Measurements from ENCODE around the gene LRRC28. TPM values are rescaled to one million over a fixed set of nuclear protein-coding genes. Genes with fewer than 3 reads are reported as not detected.

LRRC28 gene
- total and polyA plus RNA-seq, 3 donors from 2014 or later = 78.9 to 100.0 (median 97.1) TPM

- no peak for DNase-seq
- no peak overlapping the region for H3K27ac ChIP-seq
- H3K27me3 ChIP-seq = no peaks in the 10 kb centered on the region
- no peaks in the 10 kb centered on the region for H3K9me3 ChIP-seq
- 89% methylated on average over 13 of the region's 13 CpGs for WGBS, 2 donors
- intact Hi-C loops (cut with DNase I; ENCODE audit: low total_unique reads) = no loop called here
- H3K36me3 ChIP-seq (ENCODE audit: low read depth, missing control alignments) = no peaks in the 10 kb centered on the region
- TF ChIP-seq CTCF (IDR thresholded peaks at IDR 0.05) (peak in 1 of 3 experiments; percentile 35), POLR2A (IDR thresholded peaks at IDR 0.05) (no peak)
- H3K4me3 ChIP-seq = no peak overlapping the region
- H3K4me1 ChIP-seq = no peaks in the 10 kb centered on the region
These were observed 110.4 kb downstream of the LRRC28 start for GRCh38 chr15:99361545-99362185.

- no peak overlapping the region for H3K27ac ChIP-seq
- intact Hi-C loops (cut with DNase I; ENCODE audit: low total_unique reads) = no loop called here
- no peaks in the 10 kb centered on the region for H3K4me1 ChIP-seq
- DNase-seq = no peak
- TF ChIP-seq POLR2A (IDR thresholded peaks at IDR 0.05) = no peak
- no peak for TF ChIP-seq CTCF (IDR thresholded peaks at IDR 0.05)
- H3K27me3 ChIP-seq = no peaks in the 10 kb centered on the region
- WGBS, 2 donors = 88 to 95% methylated on average over 1 of the region's 1 CpG
- no peaks in the 10 kb centered on the region for H3K9me3 ChIP-seq
- H3K36me3 ChIP-seq (ENCODE audit: low read depth, missing control alignments) = no peaks in the 10 kb centered on the region
- H3K4me3 ChIP-seq = no peak overlapping the region
These were observed 114.0 kb downstream of the LRRC28 start for GRCh38 chr15:99365242-99365641.

- WGBS, 2 donors = 100% methylated on average over 1 of the region's 1 CpG
- intact Hi-C loops (cut with DNase I; ENCODE audit: low total_unique reads) = no loop called here
- Histone ChIP-seq H3K27ac (no peak overlapping the region), H3K9me3 (no peaks in the 10 kb centered on the region), H3K4me3 (no peak overlapping the region), H3K4me1 (no peaks in the 10 kb centered on the region), H3K36me3 (ENCODE audit: low read depth, missing control alignments) (no peaks in the 10 kb centered on the region), H3K27me3 (no peaks in the 10 kb centered on the region)
- TF ChIP-seq POLR2A (IDR thresholded peaks at IDR 0.05) = no peak
- TF ChIP-seq CTCF (IDR thresholded peaks at IDR 0.05) = no peak
- no peak for DNase-seq
These were observed 114.7 kb downstream of the LRRC28 start for GRCh38 chr15:99366013-99366412.

- intact Hi-C loops (cut with DNase I; ENCODE audit: low total_unique reads) = no loop called here
- DNase-seq = no peak
- Histone ChIP-seq H3K27me3 (no peaks in the 10 kb centered on the region), H3K9me3 (no peaks in the 10 kb centered on the region), H3K36me3 (ENCODE audit: low read depth, missing control alignments) (no peaks in the 10 kb centered on the region), H3K27ac (no peak overlapping the region), H3K4me3 (no peak overlapping the region), H3K4me1 (no peaks in the 10 kb centered on the region)
- TF ChIP-seq POLR2A (IDR thresholded peaks at IDR 0.05) = no peak
- TF ChIP-seq CTCF (IDR thresholded peaks at IDR 0.05) = no peak
These were observed 117.5 kb downstream of the LRRC28 start for GRCh38 chr15:99368743-99369142.

- no peak overlapping the region for H3K4me3 ChIP-seq
- H3K4me1 ChIP-seq = no peaks in the 10 kb centered on the region
- TF ChIP-seq CTCF (IDR thresholded peaks at IDR 0.05) (no peak), POLR2A (IDR thresholded peaks at IDR 0.05) (no peak)
- 98 to 99% methylated on average over 5 of the region's 5 CpGs for WGBS, 2 donors
- no peaks in the 10 kb centered on the region for H3K27me3 ChIP-seq
- H3K27ac ChIP-seq = no peak overlapping the region
- intact Hi-C loops (cut with DNase I; ENCODE audit: low total_unique reads) = no loop called here
- no peak for DNase-seq
- H3K9me3 ChIP-seq = no peaks in the 10 kb centered on the region
- no peaks in the 10 kb centered on the region for H3K36me3 ChIP-seq (ENCODE audit: low read depth, missing control alignments)
These were observed 117.9 kb downstream of the LRRC28 start for GRCh38 chr15:99369196-99369595.
